ENCODE results near the gene TIMP1. TPM values are rescaled to one million over a fixed set of nuclear protein-coding genes. Genes with fewer than 3 reads are reported as not detected.

The TIMP1 gene
- total and polyA plus RNA-seq, 4 donors = 775 to 3,088 (median 1,544) TPM

DNA sequence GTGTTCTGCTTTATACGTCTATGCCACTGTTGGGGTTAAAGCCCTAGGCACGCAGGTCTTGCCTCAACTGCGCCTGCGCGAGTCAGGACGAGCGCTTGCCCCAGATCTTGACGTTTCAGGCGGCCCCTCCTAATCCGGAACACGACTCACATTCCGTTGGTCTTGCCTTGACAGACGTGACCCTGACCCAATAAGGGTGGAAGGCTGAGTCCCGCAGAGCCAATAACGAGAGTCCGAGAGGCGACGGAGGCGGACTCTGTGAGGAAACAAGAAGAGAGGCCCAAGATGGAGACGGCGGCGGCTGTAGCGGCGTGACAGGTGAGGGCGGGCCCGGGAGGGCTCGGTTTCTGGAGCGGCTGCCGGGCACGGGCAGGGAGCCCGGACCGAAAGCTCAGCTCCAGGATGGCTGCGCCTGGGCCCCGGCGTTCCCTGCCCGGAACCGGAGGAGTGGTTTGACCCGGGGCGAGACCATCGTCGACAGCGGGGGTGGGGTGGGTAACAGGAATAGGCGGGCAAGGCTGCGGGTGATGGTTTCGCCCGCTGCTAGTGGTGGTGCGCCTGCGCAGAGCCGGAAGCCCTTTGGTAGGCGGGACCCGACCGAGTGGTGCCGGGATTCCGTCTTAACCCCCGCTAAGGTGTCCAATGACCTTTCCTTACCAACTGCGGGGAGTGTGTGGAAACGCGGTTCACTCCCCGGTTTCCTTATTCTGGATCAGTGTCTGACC is 21.1 kb upstream of the TIMP1 start, which contains the start of gene ARAF:
Gene ARAF (plus strand): TSS at position 272 of the 725 bp plus-strand sequence. CDS start 1,763 bp downstream, outside the sequence.
- Histone ChIP-seq H3K36me3 (ENCODE audit: control insufficient read depth in 1 of 2, insufficient read depth in 2 of 2, low read length in 1 of 2) (peaks cover 0 to 1% of the 10 kb centered on the region in 2 donors), H3K27ac (ENCODE audit: low read depth in 1 of 2, low read length in 2 of 2) (peak within 1 kb of the TSS in 1 of 2 donors; percentile 95), H3K27me3 (ENCODE audit: control insufficient read depth in 1 of 2, insufficient read depth in 2 of 2, low read length in 1 of 2) (no peaks in the 10 kb centered on the region), H3K4me3 (ENCODE audit: low read length in 2 of 2) (peak within 1 kb of the TSS; percentile 31 to 80), H3K4me1 (ENCODE audit: control insufficient read depth in 1 of 2, insufficient read depth in 2 of 2, low read length in 2 of 2) (no peaks in the 10 kb centered on the region), H3K9me3 (ENCODE audit: control insufficient read depth, low read length) (no peaks in the 10 kb centered on the region)
- peak; percentile 95 for ATAC-seq (ENCODE audit: low FRiP score)
- DNase-seq = peak; percentile 96 to 99
- 0 to 41% methylated on average over 56 to 59 of the region's 59 CpGs for WGBS, 2 donors
- intact Hi-C loops (cut with DNase I) = loop anchor here in 1 of 2 donors (5.0 kb wide), 1 partner anchor 81 kb away; no protein-coding TSS in a partner anchor

DNA sequence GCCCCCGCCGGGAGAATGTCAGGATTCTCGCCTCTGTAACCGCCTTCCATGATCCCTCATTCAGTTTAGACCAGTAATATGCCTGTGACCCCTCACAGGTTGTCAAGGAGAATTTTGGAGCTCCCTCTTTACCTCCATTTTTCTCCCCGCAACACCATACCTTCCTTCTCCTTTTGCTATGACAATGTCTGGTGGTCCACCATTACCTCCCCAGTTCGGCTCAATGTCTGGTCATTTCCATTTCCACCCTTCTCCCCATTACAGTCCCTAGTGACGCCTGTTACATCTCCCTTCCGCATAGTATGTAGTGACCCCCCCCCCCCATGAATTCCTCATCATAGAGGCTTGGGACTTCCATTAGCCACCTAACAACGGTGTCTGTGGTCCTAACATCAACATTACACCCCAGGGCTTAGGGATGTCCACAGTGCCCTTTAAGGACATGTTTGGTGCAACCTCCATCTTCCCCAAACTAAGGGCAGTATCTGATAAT is 20.5 kb upstream of the TIMP1 start:
- Histone ChIP-seq H3K27ac (ENCODE audit: low read depth in 1 of 2, low read length in 2 of 2) (peak overlapping the region in 1 of 2 donors; percentile 55), H3K4me1 (ENCODE audit: control insufficient read depth in 1 of 2, insufficient read depth in 2 of 2, low read length in 2 of 2) (no peaks in the 10 kb centered on the region), H3K36me3 (ENCODE audit: control insufficient read depth in 1 of 2, insufficient read depth in 2 of 2, low read length in 1 of 2) (peaks cover 0 to 1% of the 10 kb centered on the region in 2 donors), H3K9me3 (ENCODE audit: control insufficient read depth, low read length) (no peaks in the 10 kb centered on the region), H3K4me3 (ENCODE audit: low read length in 2 of 2) (peak overlapping the region; percentile 25 to 76), H3K27me3 (ENCODE audit: control insufficient read depth in 1 of 2, insufficient read depth in 2 of 2, low read length in 1 of 2) (no peaks in the 10 kb centered on the region)
- DNase-seq = no peak
- intact Hi-C loops (cut with DNase I) = loop anchor here in 1 of 2 donors (5.0 kb wide), 1 partner anchor 81 kb away; no protein-coding TSS in a partner anchor
- WGBS, 2 donors = 2 to 24% methylated on average over 9 of the region's 9 CpGs
- no peak for ATAC-seq (ENCODE audit: low FRiP score)

DNA sequence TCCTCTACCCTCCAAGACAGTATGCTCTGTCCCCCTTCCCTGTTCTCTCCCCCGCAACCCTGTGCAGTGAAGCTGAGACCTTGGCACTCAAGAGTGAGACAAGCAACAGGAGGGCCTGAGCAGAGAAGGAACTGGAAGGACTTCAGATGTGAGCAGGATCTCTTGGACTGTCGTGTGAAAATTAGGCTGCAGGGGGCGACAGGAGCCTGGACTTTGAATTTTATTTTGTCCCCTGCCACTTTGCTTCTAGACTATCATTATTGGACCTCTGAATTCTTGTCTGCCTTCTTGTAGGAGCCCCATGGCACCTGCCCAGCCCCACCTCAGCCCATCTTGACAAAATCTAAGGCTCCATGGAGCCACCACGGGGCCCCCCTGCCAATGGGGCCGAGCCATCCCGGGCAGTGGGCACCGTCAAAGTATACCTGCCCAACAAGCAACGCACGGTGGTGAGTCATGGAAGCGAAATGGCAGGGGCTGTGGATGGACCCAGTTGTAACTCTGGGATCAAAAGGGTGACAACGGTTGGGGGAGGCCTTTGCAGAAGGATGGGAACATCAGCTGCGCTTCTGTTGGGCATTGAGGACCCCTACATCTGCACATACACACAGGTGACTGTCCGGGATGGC is 19.5 kb upstream of the TIMP1 start:
- ATAC-seq (ENCODE audit: low FRiP score) (no peak), DNase-seq (peak in 1 of 2 donors; percentile 60)
- no peaks in the 10 kb centered on the region for H3K27me3 ChIP-seq (ENCODE audit: control insufficient read depth in 1 of 2, insufficient read depth in 2 of 2, low read length in 1 of 2)
- H3K4me3 ChIP-seq (ENCODE audit: low read length in 2 of 2) = no peak overlapping the region
- no peaks in the 10 kb centered on the region for H3K4me1 ChIP-seq (ENCODE audit: control insufficient read depth in 1 of 2, insufficient read depth in 2 of 2, low read length in 2 of 2)
- H3K9me3 ChIP-seq (ENCODE audit: control insufficient read depth, low read length) = no peaks in the 10 kb centered on the region
- H3K36me3 ChIP-seq (ENCODE audit: control insufficient read depth in 1 of 2, insufficient read depth in 2 of 2, low read length in 1 of 2) = peaks cover 0 to 3% of the 10 kb centered on the region in 2 donors
- intact Hi-C loops (cut with DNase I) = loop anchor here in 1 of 2 donors (5.0 kb wide), 1 partner anchor 80 kb away; no protein-coding TSS in a partner anchor
- WGBS, 2 donors = 69 to 72% methylated on average over 13 of the region's 13 CpGs
- no peak overlapping the region for H3K27ac ChIP-seq (ENCODE audit: low read depth in 1 of 2, low read length in 2 of 2)

DNA sequence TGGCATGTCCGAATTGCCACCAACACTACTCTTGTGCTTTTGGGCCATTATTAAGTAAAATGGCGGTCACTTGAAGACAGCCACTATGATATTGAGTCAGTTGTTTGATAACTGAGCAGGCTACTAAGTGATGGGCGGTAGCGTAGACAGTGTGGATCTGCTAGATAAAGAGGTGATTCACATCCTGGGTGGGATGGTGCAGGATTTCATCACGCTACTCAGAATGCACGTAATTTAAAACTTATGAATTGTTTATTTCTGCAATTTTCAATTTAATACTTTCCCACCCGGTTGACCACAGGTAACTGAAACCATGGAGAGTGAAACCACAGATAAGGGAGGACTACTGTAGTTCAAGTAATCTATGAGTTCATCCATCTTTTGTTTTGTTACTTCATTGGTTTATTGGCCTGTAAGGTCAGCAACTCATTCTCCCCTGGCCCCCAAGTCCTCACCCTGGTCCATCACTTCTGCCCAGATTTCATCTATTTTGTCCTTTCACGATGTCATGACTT is 18.4 kb upstream of the TIMP1 start:
- WGBS, 2 donors = 75 to 79% methylated on average over 8 of the region's 8 CpGs
- H3K4me1 ChIP-seq (ENCODE audit: control insufficient read depth in 1 of 2, insufficient read depth in 2 of 2, low read length in 2 of 2) = no peaks in the 10 kb centered on the region
- H3K36me3 ChIP-seq (ENCODE audit: control insufficient read depth in 1 of 2, insufficient read depth in 2 of 2, low read length in 1 of 2) = peaks cover 0 to 5% of the 10 kb centered on the region in 2 donors
- intact Hi-C loops (cut with DNase I) = loop anchor here in 1 of 2 donors (5.0 kb wide), 1 partner anchor 78 kb away; no protein-coding TSS in a partner anchor
- H3K9me3 ChIP-seq (ENCODE audit: control insufficient read depth, low read length) = no peaks in the 10 kb centered on the region
- no peak for ATAC-seq (ENCODE audit: low FRiP score)
- H3K4me3 ChIP-seq (ENCODE audit: low read length in 2 of 2) = no peak overlapping the region
- H3K27me3 ChIP-seq (ENCODE audit: control insufficient read depth in 1 of 2, insufficient read depth in 2 of 2, low read length in 1 of 2) = no peaks in the 10 kb centered on the region
- no peak for DNase-seq
- no peak overlapping the region for H3K27ac ChIP-seq (ENCODE audit: low read depth in 1 of 2, low read length in 2 of 2)

DNA sequence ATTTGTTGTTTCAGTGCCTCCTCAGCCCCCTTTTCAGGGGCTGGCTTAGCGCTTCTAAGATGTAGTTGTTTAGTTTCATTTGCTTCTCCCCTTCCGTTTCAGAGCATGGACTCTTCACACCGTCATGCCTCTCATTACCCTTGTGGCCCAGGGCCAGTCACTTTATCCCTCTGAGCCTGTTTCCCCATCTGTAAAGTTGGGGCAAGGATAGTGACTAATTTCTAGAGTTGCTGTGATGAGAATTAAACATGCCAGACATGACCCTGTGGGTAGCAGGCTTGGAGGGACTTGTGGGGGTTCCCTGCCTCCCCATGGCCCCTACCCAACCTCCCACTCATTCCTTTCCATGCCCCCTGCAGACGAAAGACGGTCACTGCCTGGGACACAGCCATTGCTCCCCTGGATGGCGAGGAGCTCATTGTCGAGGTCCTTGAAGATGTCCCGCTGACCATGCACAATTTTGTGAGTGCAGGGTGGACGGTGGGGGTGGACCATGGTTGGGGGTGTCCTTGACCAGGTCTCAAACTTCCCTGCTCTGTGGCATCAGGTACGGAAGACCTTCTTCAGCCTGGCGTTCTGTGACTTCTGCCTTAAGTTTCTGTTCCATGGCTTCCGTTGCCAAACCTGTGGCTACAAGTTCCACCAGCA is 17.7 kb upstream of the TIMP1 start:
- Histone ChIP-seq H3K4me3 (ENCODE audit: low read length in 2 of 2) (no peak overlapping the region), H3K27me3 (ENCODE audit: control insufficient read depth in 1 of 2, insufficient read depth in 2 of 2, low read length in 1 of 2) (no peaks in the 10 kb centered on the region), H3K4me1 (ENCODE audit: control insufficient read depth in 1 of 2, insufficient read depth in 2 of 2, low read length in 2 of 2) (no peaks in the 10 kb centered on the region), H3K9me3 (ENCODE audit: control insufficient read depth, low read length) (no peaks in the 10 kb centered on the region), H3K27ac (ENCODE audit: low read depth in 1 of 2, low read length in 2 of 2) (no peak overlapping the region), H3K36me3 (ENCODE audit: control insufficient read depth in 1 of 2, insufficient read depth in 2 of 2, low read length in 1 of 2) (peaks cover 0 to 6% of the 10 kb centered on the region in 2 donors)
- WGBS, 2 donors = 69 to 70% methylated on average over 12 of the region's 12 CpGs
- intact Hi-C loops (cut with DNase I) = loop anchor here in 1 of 2 donors (5.0 kb wide), 1 partner anchor 78 kb away; no protein-coding TSS in a partner anchor
- ATAC-seq (ENCODE audit: low FRiP score) (no peak), DNase-seq (no peak)

DNA sequence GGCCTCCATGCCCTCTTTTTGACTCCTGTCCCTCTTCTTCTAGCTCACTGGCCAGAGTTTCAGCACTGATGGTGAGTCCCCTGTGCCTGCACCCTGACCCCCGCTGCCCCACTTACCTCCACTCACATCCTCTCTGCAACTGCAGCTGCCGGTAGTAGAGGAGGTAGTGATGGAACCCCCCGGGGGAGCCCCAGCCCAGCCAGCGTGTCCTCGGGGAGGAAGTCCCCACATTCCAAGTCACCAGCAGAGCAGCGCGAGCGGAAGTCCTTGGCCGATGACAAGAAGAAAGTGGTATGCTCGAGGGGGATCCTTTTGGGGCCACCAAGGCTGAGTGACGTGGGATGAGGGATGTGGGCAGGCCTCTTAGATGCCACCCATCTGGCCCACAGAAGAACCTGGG is 15.4 kb upstream of the TIMP1 start:
- H3K27ac ChIP-seq (ENCODE audit: low read depth in 1 of 2, low read length in 2 of 2) = no peak overlapping the region
- no peak overlapping the region for H3K4me3 ChIP-seq (ENCODE audit: low read length in 2 of 2)
- H3K4me1 ChIP-seq (ENCODE audit: control insufficient read depth in 1 of 2, insufficient read depth in 2 of 2, low read length in 2 of 2) = no peaks in the 10 kb centered on the region
- ATAC-seq (ENCODE audit: low FRiP score) (no peak), DNase-seq (no peak)
- H3K36me3 ChIP-seq (ENCODE audit: control insufficient read depth in 1 of 2, insufficient read depth in 2 of 2, low read length in 1 of 2) = peaks cover 0 to 10% of the 10 kb centered on the region in 2 donors
- no peaks in the 10 kb centered on the region for H3K27me3 ChIP-seq (ENCODE audit: control insufficient read depth in 1 of 2, insufficient read depth in 2 of 2, low read length in 1 of 2)
- H3K9me3 ChIP-seq (ENCODE audit: control insufficient read depth, low read length) = no peaks in the 10 kb centered on the region
- intact Hi-C loops (cut with DNase I) = no loop called here
- WGBS, 2 donors = 80 to 83% methylated on average over 11 of the region's 11 CpGs

DNA sequence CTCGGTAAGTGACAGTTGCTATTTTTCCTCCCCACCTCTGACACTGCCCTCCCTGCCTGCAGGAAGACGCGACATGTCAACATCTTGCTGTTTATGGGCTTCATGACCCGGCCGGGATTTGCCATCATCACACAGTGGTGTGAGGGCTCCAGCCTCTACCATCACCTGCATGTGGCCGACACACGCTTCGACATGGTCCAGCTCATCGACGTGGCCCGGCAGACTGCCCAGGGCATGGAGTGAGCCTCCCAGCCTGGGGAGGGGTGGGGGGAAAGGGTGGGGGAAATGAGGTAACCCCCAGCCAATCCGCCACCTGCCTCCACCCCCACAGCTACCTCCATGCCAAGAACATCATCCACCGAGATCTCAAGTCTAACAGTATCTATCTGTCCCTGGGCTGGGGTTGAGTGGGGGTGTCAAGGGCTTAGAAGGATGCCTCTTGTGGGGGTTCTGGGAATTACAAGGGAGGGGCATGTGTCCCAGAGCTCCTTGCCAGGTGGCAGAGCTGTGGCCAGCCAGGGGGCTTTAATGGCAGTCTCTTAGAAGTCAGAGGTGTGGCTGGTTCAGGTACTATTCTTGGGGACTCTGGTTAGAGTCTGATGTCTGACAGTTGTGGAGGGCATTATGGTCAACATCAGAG is 13.5 kb upstream of the TIMP1 start:
- intact Hi-C loops (cut with DNase I) = no loop called here
- 79 to 82% methylated on average over 13 of the region's 13 CpGs for WGBS, 2 donors
- ATAC-seq (ENCODE audit: low FRiP score) (no peak), DNase-seq (peak in 1 of 2 donors; percentile 57)
- H3K4me3 ChIP-seq (ENCODE audit: low read length in 2 of 2) = no peak overlapping the region
- no peaks in the 10 kb centered on the region for H3K4me1 ChIP-seq (ENCODE audit: control insufficient read depth in 1 of 2, insufficient read depth in 2 of 2, low read length in 2 of 2)
- H3K36me3 ChIP-seq (ENCODE audit: control insufficient read depth in 1 of 2, insufficient read depth in 2 of 2, low read length in 1 of 2) = peaks cover 0 to 10% of the 10 kb centered on the region in 2 donors
- no peaks in the 10 kb centered on the region for H3K27me3 ChIP-seq (ENCODE audit: control insufficient read depth in 1 of 2, insufficient read depth in 2 of 2, low read length in 1 of 2)
- H3K27ac ChIP-seq (ENCODE audit: low read depth in 1 of 2, low read length in 2 of 2) = no peak overlapping the region
- no peaks in the 10 kb centered on the region for H3K9me3 ChIP-seq (ENCODE audit: control insufficient read depth, low read length)

DNA sequence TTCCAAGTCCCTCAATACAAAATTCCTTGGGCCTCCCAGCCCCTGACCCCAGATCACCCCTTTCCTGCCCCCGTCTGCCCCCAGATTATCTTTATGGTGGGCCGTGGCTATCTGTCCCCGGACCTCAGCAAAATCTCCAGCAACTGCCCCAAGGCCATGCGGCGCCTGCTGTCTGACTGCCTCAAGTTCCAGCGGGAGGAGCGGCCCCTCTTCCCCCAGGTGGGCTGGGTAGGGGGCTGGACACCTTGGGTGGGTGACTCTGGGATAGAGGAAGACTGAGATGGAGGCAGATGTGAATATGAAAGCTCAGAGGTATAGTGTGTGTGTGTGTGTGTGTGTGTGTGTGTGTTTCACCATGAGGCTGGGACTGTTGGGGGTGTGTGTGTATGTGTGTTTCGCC is 11.4 kb upstream of the TIMP1 start:
- intact Hi-C loops (cut with DNase I) = no loop called here
- H3K36me3 ChIP-seq (ENCODE audit: control insufficient read depth in 1 of 2, insufficient read depth in 2 of 2, low read length in 1 of 2) = peaks cover 0 to 9% of the 10 kb centered on the region in 2 donors
- WGBS, 2 donors = 89% methylated on average over 8 of the region's 8 CpGs

More for the DNA sequence above, 11.4 kb upstream of the TIMP1 start:
- DNase-seq (peak in 1 of 2 donors; percentile 51), ATAC-seq (ENCODE audit: low FRiP score) (no peak)
- Histone ChIP-seq H3K27ac (ENCODE audit: low read depth in 1 of 2, low read length in 2 of 2) (no peak overlapping the region), H3K9me3 (ENCODE audit: control insufficient read depth, low read length) (no peaks in the 10 kb centered on the region), H3K4me3 (ENCODE audit: low read length in 2 of 2) (no peak overlapping the region), H3K4me1 (ENCODE audit: control insufficient read depth in 1 of 2, insufficient read depth in 2 of 2, low read length in 2 of 2) (no peaks in the 10 kb centered on the region), H3K27me3 (ENCODE audit: control insufficient read depth in 1 of 2, insufficient read depth in 2 of 2, low read length in 1 of 2) (no peaks in the 10 kb centered on the region)

Data from aorta (tissue), 5 donors.